Measurements from ENCODE around the gene HERC4. TPM values are rescaled to one million over a fixed set of nuclear protein-coding genes. Genes with fewer than 3 reads are reported as not detected.

Gene HERC4
- total and polyA plus RNA-seq, 2 donors (not counting 3 experiments of a cell fraction or from before 2014, with no cell fraction given) = 10.6 to 73.7 TPM

DNA sequence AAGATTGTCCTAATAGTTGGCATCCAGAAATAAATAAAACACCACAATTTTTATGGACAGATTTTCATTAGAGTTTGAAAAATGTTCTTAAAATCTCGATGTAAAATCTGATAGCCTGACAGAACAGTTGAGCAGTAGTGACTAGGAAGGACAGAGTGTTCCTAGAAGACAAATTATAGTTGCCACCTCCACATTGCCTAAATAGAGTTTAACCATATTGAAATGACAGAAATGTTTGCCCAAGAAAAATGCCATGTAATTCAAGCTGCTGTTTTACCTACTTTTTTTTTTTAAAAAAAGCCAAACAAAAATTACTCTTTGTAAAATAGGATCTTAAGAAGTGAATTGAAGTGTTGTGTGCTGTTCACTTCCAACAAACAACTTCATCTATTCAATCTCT lies 8.9 kb upstream of the HERC4 start:
- DNase-seq (ENCODE audit: low read depth, low spot score) (no peak), FAIRE-seq (peak; percentile 37)
- Histone ChIP-seq H3K36me3 (ENCODE audit: control insufficient read depth in 2 of 2, extremely low read depth in 1 of 2, insufficient read depth in 2 of 2, low read length in 2 of 2) (no peaks in the 10 kb centered on the region), H2AFZ (ENCODE audit: low read depth, low read length) (peak overlapping the region; percentile 73), H3K9me1 (replicated peaks; ENCODE audit: control insufficient read depth, extremely low read depth, insufficient read depth, low read length) (no peaks in the 10 kb centered on the region), H3K9me3 (replicated peaks; ENCODE audit: control insufficient read depth, insufficient read depth, low read length) (no peaks in the 10 kb centered on the region), H4K20me1 (replicated peaks; ENCODE audit: control insufficient read depth, extremely low read depth, insufficient read depth, low read length) (no peaks in the 10 kb centered on the region), H3K27ac (ENCODE audit: insufficient read depth, low read depth, low read length) (no peak overlapping the region), H3K79me2 (ENCODE audit: control insufficient read depth, insufficient read depth, low read length) (no peaks in the 10 kb centered on the region), H3K9ac (replicated peaks; ENCODE audit: extremely low read depth, insufficient read depth, low read length) (no peak overlapping the region), H3K4me3 (replicated peaks in 1 of 3; ENCODE audit: insufficient read depth in 1 of 3, low read depth in 1 of 3, low read length in 3 of 3) (no peak overlapping the region), H3K27me3 (ENCODE audit: control insufficient read depth in 2 of 2, insufficient read depth in 2 of 2, low read length in 2 of 2) (no peaks in the 10 kb centered on the region), H3K4me2 (ENCODE audit: insufficient read depth, low read length) (no peak overlapping the region), H3K4me1 (ENCODE audit: control insufficient read depth, extremely low read depth, insufficient read depth, low read length) (peaks cover 6% of the 10 kb centered on the region)
- intact Hi-C loops (cut with micrococcal nuclease) (loop anchor here (1.0 to 5.0 kb wide), 3 partner anchors 72 to 218 kb away; no protein-coding TSS in a partner anchor), dilution Hi-C loops (cut with MboI; ENCODE audit: extremely low pct_ligation_motif_present, low sequenced_read_pairs) (no loop called here)
- no TSS peak for BruUV-seq (replicated peaks)
- CTCF ChIA-PET = interaction anchor here (0.7 to 3.9 kb wide), 10 partner anchors 14 to 218 kb away, joined by 3 to 185 read pairs (median 8); no protein-coding TSS in a partner anchor
- POLR2A ChIA-PET = no interaction called here
- TF ChIP-seq MYC (IDR thresholded peaks at IDR 0.05; ENCODE audit: low read depth, low read length) (no peak), JUN (IDR thresholded peaks at IDR 0.05; ENCODE audit: borderline replicate concordance, insufficient read depth, insufficient read length, low read depth) (no peak), EZH2 (IDR thresholded peaks at IDR 0.05; ENCODE audit: borderline replicate concordance, low read depth, low read length, severe bottlenecking) (no peak), POLR2A (IDR thresholded peaks at IDR 0.05; ENCODE audit: low read depth, low read length) (no peak), FOS (IDR thresholded peaks at IDR 0.05; ENCODE audit: borderline replicate concordance, insufficient read depth, low read length) (no peak), GATA2 (IDR thresholded peaks at IDR 0.05; ENCODE audit: insufficient read depth, insufficient read length, low read depth, low read length) (no peak), POLR2AphosphoS5 (IDR thresholded peaks at IDR 0.05; ENCODE audit: insufficient read depth, low read depth, low read length) (no peak)
- TF ChIP-seq, protein P1, sequence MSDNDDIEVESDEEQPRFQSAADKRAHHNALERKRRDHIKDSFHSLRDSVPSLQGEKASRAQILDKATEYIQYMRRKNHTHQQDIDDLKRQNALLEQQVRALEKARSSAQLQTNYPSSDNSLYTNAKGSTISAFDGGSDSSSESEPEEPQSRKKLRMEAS (IDR thresholded peaks at IDR 0.05; ENCODE audit: insufficient read depth, insufficient read length) = no peak
- TF ChIP-seq, protein P2, sequence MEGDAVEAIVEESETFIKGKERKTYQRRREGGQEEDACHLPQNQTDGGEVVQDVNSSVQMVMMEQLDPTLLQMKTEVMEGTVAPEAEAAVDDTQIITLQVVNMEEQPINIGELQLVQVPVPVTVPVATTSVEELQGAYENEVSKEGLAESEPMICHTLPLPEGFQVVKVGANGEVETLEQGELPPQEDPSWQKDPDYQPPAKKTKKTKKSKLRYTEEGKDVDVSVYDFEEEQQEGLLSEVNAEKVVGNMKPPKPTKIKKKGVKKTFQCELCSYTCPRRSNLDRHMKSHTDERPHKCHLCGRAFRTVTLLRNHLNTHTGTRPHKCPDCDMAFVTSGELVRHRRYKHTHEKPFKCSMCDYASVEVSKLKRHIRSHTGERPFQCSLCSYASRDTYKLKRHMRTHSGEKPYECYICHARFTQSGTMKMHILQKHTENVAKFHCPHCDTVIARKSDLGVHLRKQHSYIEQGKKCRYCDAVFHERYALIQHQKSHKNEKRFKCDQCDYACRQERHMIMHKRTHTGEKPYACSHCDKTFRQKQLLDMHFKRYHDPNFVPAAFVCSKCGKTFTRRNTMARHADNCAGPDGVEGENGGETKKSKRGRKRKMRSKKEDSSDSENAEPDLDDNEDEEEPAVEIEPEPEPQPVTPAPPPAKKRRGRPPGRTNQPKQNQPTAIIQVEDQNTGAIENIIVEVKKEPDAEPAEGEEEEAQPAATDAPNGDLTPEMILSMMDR (IDR thresholded peaks at IDR 0.05; ENCODE audit: extremely low read depth in 1 of 2, insufficient read depth in 1 of 2, low read depth in 1 of 2, low read length in 2 of 2) = no peak

All from endothelial cell of umbilical vein (primary cell).